CD14-positive monocyte (primary cell): ENCODE results near the gene DENND1A. TPM values are rescaled to one million over a fixed set of nuclear protein-coding genes. Genes with fewer than 3 reads are reported as not detected.

Experiments used
- DNase-seq, 3 donors: peaks; one replicate each; pipeline ENCODE4 v3.0.0-alpha.2; 2011 to 2022
- H2AFZ ChIP-seq: 2 replicates; pipeline ENCODE4 v1.6.0; 2012; ENCODE audit warnings: mild to moderate bottlenecking, low read depth, low read length, inconsistent platforms; ENCODE audit not compliant: insufficient read depth, poor library complexity, severe bottlenecking
- H3K27ac ChIP-seq, 2 donors: 1 replicate in 1 of 2; 2 replicates in 1 of 2; pipeline ENCODE4 v1.5.1; 2012 to 2013; ENCODE audit warnings: low read length in 2 of 2, control low read depth in 1 of 2, inconsistent platforms in 1 of 2, low read depth in 1 of 2, mild to moderate bottlenecking in 1 of 2
- H3K27me3 ChIP-seq, 2 donors: one replicate each; pipeline versions ENCODE4 v1.6.0 to v1.6.1; 2011 to 2013; ENCODE audit warnings: low read length in 2 of 2; ENCODE audit not compliant: control insufficient read depth in 2 of 2, insufficient read depth in 2 of 2
- H3K36me3 ChIP-seq, 2 donors: replicated peaks in 1 of 2; 1 replicate in 1 of 2; 2 replicates in 1 of 2; pipeline versions ENCODE4 v1.5.1 to v1.6.1; 2012 to 2013; ENCODE audit warnings: low read length in 2 of 2, control low read depth in 1 of 2, inconsistent platforms in 1 of 2, mild to moderate bottlenecking in 1 of 2; ENCODE audit not compliant: insufficient read depth in 2 of 2, control insufficient read depth in 1 of 2
- H3K4me1 ChIP-seq, 2 donors: 1 replicate in 1 of 2; 2 replicates in 1 of 2; pipeline versions ENCODE4 v1.5.1 to v1.6.1; 2012 to 2013; ENCODE audit warnings: low read length in 2 of 2, control low read depth in 1 of 2, inconsistent platforms in 1 of 2, mild to moderate bottlenecking in 1 of 2, moderate library complexity in 1 of 2; ENCODE audit not compliant: insufficient read depth in 2 of 2, control insufficient read depth in 1 of 2
- H3K4me2 ChIP-seq: replicated peaks from 2 replicates; pipeline ENCODE3; 2012; ENCODE audit warnings: low read length, moderate library complexity, mild to moderate bottlenecking; ENCODE audit not compliant: poor library complexity, severe bottlenecking; ENCODE audit errors: extremely low read depth
- H3K4me3 ChIP-seq, 3 experiments: fragments of 200-600 bp in 1 of 3; sonication (generic) in 1 of 3; replicated peaks in 1 of 3; 1 replicate in 2 of 3; 2 replicates in 1 of 3; pipeline ENCODE4 v1.5.1; 2011 to 2013; ENCODE audit warnings: low read length in 3 of 3, mild to moderate bottlenecking in 3 of 3, control low read depth in 2 of 3, low read depth in 2 of 3, inconsistent platforms in 1 of 3, moderate library complexity in 1 of 3
- H3K79me2 ChIP-seq: 2 replicates; pipeline ENCODE4 v1.6.0; 2012; ENCODE audit warnings: mild to moderate bottlenecking, control low read depth, inconsistent platforms, low read length, moderate library complexity; ENCODE audit not compliant: insufficient read depth
- H3K9ac ChIP-seq: 2 replicates; pipeline ENCODE4 v1.6.0; 2017; ENCODE audit warnings: low read length, mild to moderate bottlenecking; ENCODE audit not compliant: insufficient read depth, poor library complexity, severe bottlenecking
- H3K9me3 ChIP-seq, 2 donors: replicated peaks in 1 of 2; 1 replicate in 1 of 2; 2 replicates in 1 of 2; pipeline versions ENCODE4 v1.5.1 to v1.6.1; 2012 to 2013; ENCODE audit warnings: low read length in 2 of 2, control low read depth in 1 of 2; ENCODE audit not compliant: control insufficient read depth in 1 of 2, insufficient read depth in 1 of 2
- H4K20me1 ChIP-seq: 2 replicates; pipeline ENCODE4 v1.6.0; 2012; ENCODE audit warnings: mild to moderate bottlenecking, low read length, control low read depth, moderate library complexity; ENCODE audit not compliant: insufficient read depth
- H3K27ac Mint-ChIP-seq, 7 donors: one replicate each; pipeline ENCODE4 v1.8.0; 2020; ENCODE audit warnings: mild to moderate bottlenecking in 7 of 7, mixed read lengths in 7 of 7, moderate library complexity in 6 of 7, inconsistent platforms in 2 of 7
- H3K27me3 Mint-ChIP-seq, 3 donors: one replicate each; pipeline ENCODE4 v1.8.0; 2021 to 2022; ENCODE audit warnings: low read depth in 3 of 3, mild to moderate bottlenecking in 3 of 3, mixed read lengths in 3 of 3, moderate library complexity in 3 of 3, inconsistent platforms in 1 of 3
- H3K36me3 Mint-ChIP-seq, 2 donors: one replicate each; pipeline ENCODE4 v1.8.0; 2020; ENCODE audit warnings: mixed read lengths in 2 of 2, inconsistent platforms in 1 of 2, mild to moderate bottlenecking in 1 of 2
- H3K4me1 Mint-ChIP-seq: one replicate; pipeline ENCODE4 v1.8.0; 2020; ENCODE audit warnings: mild to moderate bottlenecking, mixed read lengths
- H3K4me3 Mint-ChIP-seq, 2 donors: one replicate each; pipeline ENCODE4 v1.8.0; 2020; ENCODE audit warnings: mild to moderate bottlenecking in 2 of 2, mixed read lengths in 2 of 2, moderate library complexity in 1 of 2
- H3K9me3 Mint-ChIP-seq, 7 donors: one replicate each; pipeline ENCODE4 v1.8.0; 2020 to 2022; ENCODE audit warnings: mixed read lengths in 7 of 7, mild to moderate bottlenecking in 6 of 7, moderate library complexity in 6 of 7, inconsistent platforms in 2 of 7
- CTCF ChIP-seq: fragments of 200-600 bp; IDR thresholded peaks from one replicate; pipeline ENCODE4 v1.8.0; 2022; ENCODE audit warnings: antibody characterized with exemption, mild to moderate bottlenecking
- WGBS: methylation state at CpG from one replicate; pipeline ENCODE4 v1.1.5; 2013; ENCODE audit warnings: missing lambda C conversion rate; ENCODE audit not compliant: insufficient coverage; 5-methylcytosine and 5-hydroxymethylcytosine counted together
- intact Hi-C, 2 donors: fragments of 100-400 bp; cut with micrococcal nuclease; formaldehyde crosslinking; loops; one replicate each; pipeline versions ENCODE4 v1.15.0 to v1.15.1; 2023
- polyA plus RNA-seq, 3 donors: library from polyadenylated mRNA; depleted of rRNA in 1 of 3; unstranded in 2 of 3; stranded (reverse) in 1 of 3; fragments of 300-500 nt in 2 of 3; fragments of >200 nt in 1 of 3; fragmentation: Illumina TruSeq in 2 of 3; gene quantifications; 1 replicate in 2 of 3; 2 replicates in 1 of 3; pipeline ENCODE4 v1.2.3, GENCODE V29; 2012 to 2021

Gene DENND1A
- polyA plus RNA-seq, 3 donors: 24.8 to 73.0 (median 29.4) TPM

DNA sequence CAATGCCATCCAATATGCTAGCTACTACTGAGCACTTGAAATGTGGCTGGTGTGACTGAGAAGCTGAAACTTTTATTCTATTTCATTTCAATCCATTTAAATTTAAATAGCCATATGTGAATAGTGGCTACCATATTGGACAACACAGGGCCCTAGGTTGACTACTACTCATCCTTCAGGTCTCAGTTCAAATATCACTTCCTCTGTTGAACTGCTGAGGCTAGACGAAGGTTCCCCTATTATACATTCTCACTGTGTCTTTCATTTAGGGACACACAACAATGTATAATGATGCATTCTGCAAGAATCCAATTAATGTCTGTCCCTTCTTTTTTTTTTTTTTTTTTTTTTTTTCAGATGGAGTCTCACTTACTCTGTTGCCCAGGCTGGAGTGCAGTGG, 365.3 kb downstream of the DENND1A start:
- intact Hi-C loops: no loop called here
- H3K36me3 Mint-ChIP-seq: peaks cover 61 to 76% of the 10 kb centered on the region in 2 donors
- no peak overlapping the region for H3K27ac ChIP-seq
- H3K4me1 Mint-ChIP-seq: peaks cover 28% of the 10 kb centered on the region
- H3K9me3 ChIP-seq: no peaks in the 10 kb centered on the region
- H3K27ac Mint-ChIP-seq: peak overlapping the region in 1 of 7 donors; percentile 24
- no peaks in the 10 kb centered on the region for H3K27me3 Mint-ChIP-seq
- H3K36me3 ChIP-seq: peaks cover 26 to 81% of the 10 kb centered on the region in 2 donors
- TF ChIP-seq CTCF: no peak
- no peak overlapping the region for H2AFZ ChIP-seq
- no peaks in the 10 kb centered on the region for H3K27me3 ChIP-seq
- no peak overlapping the region for H3K9ac ChIP-seq
- H3K9me3 Mint-ChIP-seq: no peaks in the 10 kb centered on the region
- H3K79me2 ChIP-seq: no peaks in the 10 kb centered on the region
- no peak overlapping the region for H3K4me2 ChIP-seq
- H3K4me3 Mint-ChIP-seq: no peak overlapping the region
- H3K4me1 ChIP-seq: peaks cover 0 to 7% of the 10 kb centered on the region in 2 donors
- no peak for DNase-seq
- WGBS: no CpG with 5 or more reads among the region's 1 CpG
- H3K4me3 ChIP-seq: no peak overlapping the region
- peaks cover 71% of the 10 kb centered on the region for H4K20me1 ChIP-seq

DNA sequence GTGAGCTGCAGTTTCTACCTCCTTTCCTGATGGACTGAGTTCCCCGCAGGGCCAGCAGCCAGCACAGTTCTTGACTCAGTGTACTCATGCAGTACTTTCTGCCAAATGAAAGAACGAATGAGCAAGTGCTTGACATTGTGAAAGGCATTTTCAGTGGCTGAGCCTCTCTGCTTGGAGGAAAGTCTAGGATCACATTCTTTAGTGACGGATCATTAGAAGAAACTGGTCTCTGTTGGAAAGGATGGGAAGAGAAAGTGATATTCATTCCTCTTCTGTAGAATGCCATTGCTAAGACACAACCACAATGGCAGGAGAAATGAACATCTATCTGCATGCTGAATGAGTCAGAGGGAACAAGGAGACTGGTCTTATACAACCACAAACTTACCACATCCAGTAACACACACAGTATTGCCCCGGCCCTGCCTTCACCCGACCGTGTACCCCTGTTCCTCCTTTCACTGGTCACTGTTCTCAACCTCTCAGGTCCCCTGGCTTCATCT, 367.0 kb downstream of the DENND1A start:
- H2AFZ ChIP-seq: no peak overlapping the region
- Mint-ChIP-seq H3K4me1 (peaks cover 28% of the 10 kb centered on the region), H3K27me3 (no peaks in the 10 kb centered on the region), H3K27ac (peak overlapping the region in 5 of 7 donors; percentile 12 to 53 (median 16)), H3K9me3 (no peaks in the 10 kb centered on the region), H3K36me3 (peaks cover 53 to 68% of the 10 kb centered on the region in 2 donors), H3K4me3 (no peak overlapping the region)
- intact Hi-C loops: no loop called here
- peaks cover 71% of the 10 kb centered on the region for H4K20me1 ChIP-seq
- H3K4me1 ChIP-seq: peaks cover 0 to 7% of the 10 kb centered on the region in 2 donors
- peak in 2 of 3 donors; percentile 6 to 11 for DNase-seq
- H3K27ac ChIP-seq: peak overlapping the region in 1 of 2 donors; percentile 48
- no peaks in the 10 kb centered on the region for H3K79me2 ChIP-seq
- H3K9ac ChIP-seq: no peak overlapping the region
- peaks cover 21 to 81% of the 10 kb centered on the region in 2 donors for H3K36me3 ChIP-seq
- H3K9me3 ChIP-seq: no peaks in the 10 kb centered on the region
- no peak overlapping the region for H3K4me2 ChIP-seq
- no peak overlapping the region for H3K4me3 ChIP-seq
- no peaks in the 10 kb centered on the region for H3K27me3 ChIP-seq
- no peak for TF ChIP-seq CTCF
- WGBS: 35% methylated on average over 5 of the region's 6 CpGs
